ENCODE measurements around the gene NBPF1.
"Not testable (repeated sequence)": the region's sequence is repeated elsewhere in the genome, so short reads cannot be mapped to it uniquely, and the experiment has no call there.

NBPF1 gene

GRCh38 chr1:16613185-16614147 lies at the start of gene NBPF1:
TSS of gene NBPF1 (minus strand) at chr1:16613564.
- peak; percentile 91 to 100 (median 100) for DNase-seq

GRCh38 chr1:16658234-16658633 lies 44.9 kb upstream of the NBPF1 start:
- not testable (repeated sequence) for DNase-seq

GRCh38 chr1:16656981-16657683 lies 43.8 kb upstream of the NBPF1 start:
- DNase-seq = not testable (repeated sequence)

GRCh38 chr1:16656574-16656973 lies 43.2 kb upstream of the NBPF1 start:
- DNase-seq = not testable (repeated sequence)

- not testable (repeated sequence) for DNase-seq
These were observed 38.2 kb upstream of the NBPF1 start for GRCh38 chr1:16651560-16651959.

- not testable (repeated sequence) for DNase-seq
These were observed 36.6 kb upstream of the NBPF1 start for GRCh38 chr1:16649960-16650359.

- not testable (repeated sequence) for DNase-seq
These were observed 36.0 kb upstream of the NBPF1 start for GRCh38 chr1:16649390-16649789.

GRCh38 chr1:16648756-16649155 lies 35.4 kb upstream of the NBPF1 start:
- not testable (repeated sequence) for DNase-seq

- DNase-seq = not testable (repeated sequence)
These were observed 34.9 kb upstream of the NBPF1 start for GRCh38 chr1:16648250-16648649.

- not testable (repeated sequence) for DNase-seq
These were observed 34.1 kb upstream of the NBPF1 start for GRCh38 chr1:16647179-16648176.

GRCh38 chr1:16646716-16647115 lies 33.4 kb upstream of the NBPF1 start:
- DNase-seq = not testable (repeated sequence)

- not testable (repeated sequence) for DNase-seq
These were observed 32.8 kb upstream of the NBPF1 start for GRCh38 chr1:16646061-16646664.

- peak in 2 of 51 donors; percentile 58 to 61 for DNase-seq
These were observed 32.1 kb upstream of the NBPF1 start for GRCh38 chr1:16645271-16646060.

- peak; percentile 87 to 100 (median 99) for DNase-seq
These were observed 31.3 kb upstream of the NBPF1 start for GRCh38 chr1:16644482-16645270.

- DNase-seq = no peak
These were observed 30.8 kb upstream of the NBPF1 start for GRCh38 chr1:16644193-16644481.

GRCh38 chr1:16643476-16644192 lies 30.3 kb upstream of the NBPF1 start:
- peak in 2 of 51 donors; percentile 26 to 54 for DNase-seq

- DNase-seq = peak in 1 of 51 donors; percentile 39
These were observed 29.6 kb upstream of the NBPF1 start for GRCh38 chr1:16643001-16643411.
